Right cardiac atrium (tissue), 5 donors: ENCODE data around the gene AFF2. TPM values are rescaled to one million over a fixed set of nuclear protein-coding genes. Genes with fewer than 3 reads are reported as not detected.
"Not testable (repeated sequence)": the region's sequence is repeated elsewhere in the genome, so short reads cannot be mapped to it uniquely, and the experiment has no call there.

ENCODE experiments used
- ATAC-seq, 2 donors: fragments of 200-7000 bp; cut with Tn5 transposase; one replicate each; pipeline versions ENCODE4 v1.8.0 to v1.9.1; 2020; ENCODE audit warnings: moderate library complexity in 2 of 2, mild to moderate bottlenecking in 1 of 2
- DNase-seq, 3 donors: peaks; one replicate each; pipeline ENCODE4 v3.0.0-alpha.2; 2020
- H3K27ac ChIP-seq: one replicate; pipeline ENCODE4 v1.5.1; 2013; ENCODE audit warnings: mild to moderate bottlenecking, low read length, control low read depth, moderate library complexity
- H3K27me3 ChIP-seq: one replicate; pipeline ENCODE4 v1.6.1; 2013; ENCODE audit not compliant: control insufficient read depth, insufficient read depth
- H3K4me1 ChIP-seq: one replicate; pipeline ENCODE4 v1.6.1; 2013; ENCODE audit warnings: low read length; ENCODE audit not compliant: control insufficient read depth, insufficient read depth
- H3K4me3 ChIP-seq: one replicate; pipeline ENCODE4 v1.5.1; 2013; ENCODE audit warnings: low read length, control low read depth
- H3K9me3 ChIP-seq: one replicate; pipeline ENCODE4 v1.6.1; 2013; ENCODE audit warnings: low read length; ENCODE audit not compliant: control insufficient read depth
- WGBS: extraction: QIAGEN DNeasy Blood & Tissue Kit; methylation state at CpG from one replicate; pipeline ENCODE4 v1.1.7; 2013; 5-methylcytosine and 5-hydroxymethylcytosine counted together
- intact Hi-C, 4 donors: fragments of 100-400 bp; cut with DNase I; formaldehyde crosslinking; loops; one replicate each; pipeline versions ENCODE4 v1.11.0 to v1.14.0; 2022 to 2023
- polyA plus RNA-seq: library from polyadenylated mRNA; stranded (reverse); fragments of 200-250 nt; gene quantifications from one replicate; pipeline ENCODE4 v1.2.3, GENCODE V29; 2013
- total RNA-seq, 4 donors: library from RNA; stranded (reverse); fragmentation: NEBNext Ultra II Directional; extraction: Animal tissue kit (Norgen Biotek cat#: 25700); gene quantifications; one replicate each; pipeline ENCODE4 v1.2.1, GENCODE V29; 2021
- donor health status: healthy with polysubstance abuse.
- donor health status: DM: no; HTN: yes; CAD: no.
- donor health status: DM: no; HTN: no; CAD: no.
- donor health status: DM: no; HTN: yes; CAD: no; lungs with severe emphysema.
- donor health status: DM: yes; HTN: yes; CAD: no.

AFF2 gene
- total and polyA plus RNA-seq, 5 donors: 1.00 to 3.1 (median 2.3) TPM

- DNase-seq (no peak), ATAC-seq (no peak)
- intact Hi-C loops: no loop called here
- Histone ChIP-seq H3K27ac (no peak overlapping the region), H3K9me3 (no peaks in the 10 kb centered on the region), H3K4me3 (no peak overlapping the region), H3K27me3 (no peaks in the 10 kb centered on the region), H3K4me1 (no peaks in the 10 kb centered on the region)
- WGBS: 77% methylated on average over 3 of the region's 3 CpGs
These were observed 402.8 kb downstream of the AFF2 start for GRCh38 chrX:148903176-148903575.

- intact Hi-C loops: no loop called here
- Histone ChIP-seq H3K27ac (no peak overlapping the region), H3K27me3 (no peaks in the 10 kb centered on the region), H3K4me1 (no peaks in the 10 kb centered on the region), H3K4me3 (no peak overlapping the region), H3K9me3 (no peaks in the 10 kb centered on the region)
- WGBS: 43% methylated on average over 3 of the region's 3 CpGs
- no peak for DNase-seq
- ATAC-seq: no peak
These were observed 404.1 kb downstream of the AFF2 start for GRCh38 chrX:148904421-148905111.

GRCh38 chrX:148905400-148905799, 405.0 kb downstream of the AFF2 start:
- DNase-seq (no peak), ATAC-seq (no peak)
- Histone ChIP-seq H3K4me1 (no peaks in the 10 kb centered on the region), H3K27me3 (no peaks in the 10 kb centered on the region), H3K4me3 (no peak overlapping the region), H3K9me3 (no peaks in the 10 kb centered on the region), H3K27ac (no peak overlapping the region)
- intact Hi-C loops: no loop called here
- 81% methylated on average over 5 of the region's 5 CpGs for WGBS

- intact Hi-C loops, H3K4me3 ChIP-seq, H3K4me1 ChIP-seq, H3K27me3 ChIP-seq, H3K27ac ChIP-seq, DNase-seq, ATAC-seq, H3K9me3 ChIP-seq: not testable (repeated sequence)
- WGBS: 94% methylated on average over 11 of the region's 11 CpGs
These were observed 406.2 kb downstream of the AFF2 start for GRCh38 chrX:148906628-148907027.

- DNase-seq (no peak), ATAC-seq (no peak)
- intact Hi-C loops: no loop called here
- Histone ChIP-seq H3K4me3 (no peak overlapping the region), H3K4me1 (no peaks in the 10 kb centered on the region), H3K27me3 (no peaks in the 10 kb centered on the region), H3K9me3 (no peaks in the 10 kb centered on the region), H3K27ac (no peak overlapping the region)
These were observed 409.3 kb downstream of the AFF2 start for GRCh38 chrX:148909758-148910157.

GRCh38 chrX:148913971-148914370, 413.6 kb downstream of the AFF2 start:
- Histone ChIP-seq H3K4me3 (no peak overlapping the region), H3K27ac (no peak overlapping the region), H3K4me1 (no peaks in the 10 kb centered on the region), H3K9me3 (no peaks in the 10 kb centered on the region), H3K27me3 (no peaks in the 10 kb centered on the region)
- no peak for ATAC-seq
- intact Hi-C loops: no loop called here
- WGBS: 65% methylated on average over 3 of the region's 3 CpGs
- no peak for DNase-seq

GRCh38 chrX:148914783-148915182, 414.4 kb downstream of the AFF2 start:
- Histone ChIP-seq H3K4me3 (no peak overlapping the region), H3K4me1 (no peaks in the 10 kb centered on the region), H3K27me3 (no peaks in the 10 kb centered on the region), H3K27ac (no peak overlapping the region), H3K9me3 (no peaks in the 10 kb centered on the region)
- DNase-seq (no peak), ATAC-seq (no peak)
- intact Hi-C loops: no loop called here
- WGBS: 89% methylated on average over 3 of the region's 3 CpGs

- intact Hi-C loops: no loop called here
- no peak for DNase-seq
- Histone ChIP-seq H3K4me3 (no peak overlapping the region), H3K27ac (no peak overlapping the region), H3K9me3 (no peaks in the 10 kb centered on the region), H3K27me3 (no peaks in the 10 kb centered on the region), H3K4me1 (no peaks in the 10 kb centered on the region)
- no peak for ATAC-seq
- 56% methylated on average over 5 of the region's 5 CpGs for WGBS
These were observed 415.1 kb downstream of the AFF2 start for GRCh38 chrX:148915474-148915873.

GRCh38 chrX:148917441-148917840, 417.0 kb downstream of the AFF2 start:
- Histone ChIP-seq H3K27ac (no peak overlapping the region), H3K4me3 (no peak overlapping the region), H3K27me3 (no peaks in the 10 kb centered on the region), H3K4me1 (no peaks in the 10 kb centered on the region), H3K9me3 (no peaks in the 10 kb centered on the region)
- intact Hi-C loops: no loop called here
- ATAC-seq (no peak), DNase-seq (no peak)
- 87% methylated on average over 4 of the region's 4 CpGs for WGBS

- Histone ChIP-seq H3K27ac (no peak overlapping the region), H3K9me3 (no peaks in the 10 kb centered on the region), H3K27me3 (no peaks in the 10 kb centered on the region), H3K4me1 (no peaks in the 10 kb centered on the region), H3K4me3 (no peak overlapping the region)
- DNase-seq (no peak), ATAC-seq (no peak)
- WGBS: 69% methylated on average over 2 of the region's 2 CpGs
- intact Hi-C loops: no loop called here
These were observed 423.2 kb downstream of the AFF2 start for GRCh38 chrX:148923631-148924030.

- 94% methylated on average over 4 of the region's 4 CpGs for WGBS
- no peaks in the 10 kb centered on the region for H3K27me3 ChIP-seq
- DNase-seq: no peak
- no peaks in the 10 kb centered on the region for H3K4me1 ChIP-seq
- H3K4me3 ChIP-seq: no peak overlapping the region
- H3K9me3 ChIP-seq: no peaks in the 10 kb centered on the region
- no peak overlapping the region for H3K27ac ChIP-seq
- ATAC-seq: no peak
- intact Hi-C loops: no loop called here
These were observed 426.0 kb downstream of the AFF2 start for GRCh38 chrX:148926371-148926770.

- Histone ChIP-seq H3K9me3 (no peaks in the 10 kb centered on the region), H3K4me3 (no peak overlapping the region), H3K4me1 (no peaks in the 10 kb centered on the region), H3K27ac (no peak overlapping the region), H3K27me3 (no peaks in the 10 kb centered on the region)
- ATAC-seq (no peak), DNase-seq (no peak)
- intact Hi-C loops: no loop called here
- 54% methylated on average over 1 of the region's 1 CpG for WGBS
These were observed 428.4 kb downstream of the AFF2 start for GRCh38 chrX:148928811-148929210.
